Limb (tissue), 2 donors: ENCODE measurements around the gene MACROD2.
"Not testable (repeated sequence)": the region's sequence is repeated elsewhere in the genome, so short reads cannot be mapped to it uniquely, and the experiment has no call there.

Experiments
- DNase-seq, 2 donors: peaks; one replicate each; pipeline ENCODE4 v3.0.0-alpha.2; 2016; ENCODE audit errors: extremely low spot score in 2 of 2

The MACROD2 gene

GRCh38 chr20:15076785-15077184 is 1081.5 kb downstream of the MACROD2 start:
- DNase-seq: no peak

DNA sequence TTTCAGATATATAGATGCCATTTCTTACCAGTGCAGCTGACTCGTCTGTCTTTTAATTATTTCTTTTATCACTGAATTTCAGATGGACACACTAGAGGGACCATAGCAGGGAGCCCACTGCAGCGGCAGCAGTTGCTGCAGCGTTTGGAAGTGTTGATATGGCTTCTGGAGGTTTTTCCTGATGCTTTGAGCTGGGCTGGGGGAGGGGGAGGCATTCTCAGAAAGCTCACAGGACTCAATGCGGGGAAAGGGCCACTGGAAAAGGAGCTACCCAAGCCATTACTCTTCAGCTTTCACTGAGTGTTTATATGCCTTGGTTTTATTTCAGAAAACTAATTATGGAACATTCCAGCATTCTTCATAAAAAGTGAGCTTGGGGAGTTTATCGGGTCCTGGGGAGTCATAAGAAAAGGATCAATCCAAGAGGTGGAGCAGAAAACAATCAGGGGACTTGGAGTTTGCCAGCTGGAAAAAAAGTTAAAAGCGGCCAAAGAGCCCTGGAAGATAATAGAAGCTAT is 1082.5 kb downstream of the MACROD2 start:
- no peak for DNase-seq

GRCh38 chr20:15079594-15080340 is 1084.5 kb downstream of the MACROD2 start:
- no peak for DNase-seq

DNA sequence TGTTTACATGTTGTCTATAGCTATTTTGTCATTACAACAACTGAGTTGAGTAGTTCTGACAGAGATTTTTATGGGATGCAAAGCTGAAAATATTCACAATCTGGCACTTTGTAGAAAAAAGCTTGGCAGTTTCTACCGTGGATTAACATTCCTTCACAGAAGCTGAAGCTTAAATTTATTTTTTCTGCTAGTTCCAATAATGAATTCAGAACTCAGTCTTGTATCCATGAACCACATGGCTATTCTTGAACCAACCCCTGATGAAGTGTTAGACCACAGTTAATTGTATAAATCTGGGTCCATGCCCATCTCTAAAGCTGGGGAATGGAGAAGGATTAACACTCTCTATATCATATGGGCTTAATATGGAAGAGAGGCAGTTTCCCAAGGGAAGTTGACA is 1085.9 kb downstream of the MACROD2 start:
- peak in 1 of 2 donors; percentile 70 for DNase-seq

- no peak for DNase-seq
Observed at GRCh38 chr20:15091421-15092037, 1096.2 kb downstream of the MACROD2 start.

GRCh38 chr20:15098351-15098750 is 1103.0 kb downstream of the MACROD2 start:
- no peak for DNase-seq

- DNase-seq: no peak
Observed at GRCh38 chr20:15099130-15099529, 1103.8 kb downstream of the MACROD2 start.

GRCh38 chr20:15100506-15101160 is 1105.3 kb downstream of the MACROD2 start:
- DNase-seq: no peak

DNA sequence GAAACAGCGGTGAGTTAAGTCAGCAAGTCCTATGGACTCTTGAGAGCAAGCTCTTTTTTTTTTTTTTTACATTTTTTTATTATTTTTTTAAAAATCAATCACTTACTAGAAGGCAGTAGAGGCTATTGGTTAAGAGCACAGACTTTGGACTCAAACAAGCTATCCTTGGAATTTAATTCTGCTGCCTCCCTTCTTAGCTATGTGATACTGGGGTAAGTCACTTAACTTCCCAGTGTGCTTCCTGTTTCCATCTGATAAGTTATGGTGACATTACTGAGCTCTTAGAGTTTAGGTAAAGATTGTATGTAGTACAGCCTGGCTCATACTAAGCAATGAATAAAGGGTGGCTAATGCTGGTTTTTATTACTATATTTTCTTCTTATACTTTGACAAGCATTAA is 1112.6 kb downstream of the MACROD2 start:
- no peak for DNase-seq

GRCh38 chr20:15109494-15109893 is 1114.2 kb downstream of the MACROD2 start:
- DNase-seq: no peak

GRCh38 chr20:15111654-15112053 is 1116.3 kb downstream of the MACROD2 start:
- DNase-seq: no peak

- DNase-seq: no peak
Observed at GRCh38 chr20:15113144-15113773, 1117.9 kb downstream of the MACROD2 start.

DNA sequence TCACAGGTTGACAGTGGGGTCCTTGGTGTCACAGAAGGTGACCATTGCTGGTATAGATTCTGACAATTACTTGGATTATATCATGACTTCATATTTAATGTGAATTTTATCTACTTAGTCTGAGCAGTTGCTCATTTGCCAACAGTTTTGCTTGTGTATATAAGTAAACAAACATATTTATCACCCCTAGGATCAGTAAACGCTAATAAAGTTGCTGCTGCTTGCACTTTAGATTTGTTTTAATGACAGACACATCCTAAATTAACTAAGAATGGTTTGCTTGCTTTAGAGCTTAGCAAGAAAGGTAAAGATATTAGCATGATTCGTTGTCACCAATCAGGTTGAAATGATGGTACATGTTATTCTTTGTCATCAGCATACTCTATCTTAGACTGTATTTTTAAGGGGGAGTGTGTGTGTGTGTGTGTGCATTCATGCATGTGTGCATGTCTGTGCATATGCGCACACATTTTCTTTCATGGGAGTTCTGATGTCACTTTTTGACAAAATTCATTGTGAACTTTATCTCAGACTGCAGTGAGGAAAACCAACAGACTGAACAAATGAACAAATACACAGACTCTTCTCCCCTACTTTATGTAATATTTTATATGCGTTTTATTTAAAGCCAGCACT is 1124.7 kb downstream of the MACROD2 start:
- DNase-seq: no peak

DNA sequence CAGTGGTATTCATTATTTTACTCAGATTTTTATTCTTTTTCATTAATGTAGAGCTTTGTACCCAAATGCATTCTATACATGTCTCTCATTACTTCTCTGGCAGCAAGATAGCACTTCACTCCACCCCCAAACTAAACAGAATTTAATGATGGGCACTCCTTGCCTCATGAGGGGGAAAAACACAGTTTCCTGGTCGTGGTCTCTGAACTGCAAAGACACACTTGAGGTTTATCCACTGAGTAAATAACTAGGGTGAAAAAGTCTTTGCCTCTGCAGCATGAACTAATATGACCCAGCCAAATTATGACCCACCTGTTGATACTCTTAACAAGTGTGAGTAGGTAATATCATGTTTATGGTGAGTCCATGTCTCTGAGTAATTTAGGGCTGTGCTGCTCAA is 1127.3 kb downstream of the MACROD2 start:
- DNase-seq: no peak

DNA sequence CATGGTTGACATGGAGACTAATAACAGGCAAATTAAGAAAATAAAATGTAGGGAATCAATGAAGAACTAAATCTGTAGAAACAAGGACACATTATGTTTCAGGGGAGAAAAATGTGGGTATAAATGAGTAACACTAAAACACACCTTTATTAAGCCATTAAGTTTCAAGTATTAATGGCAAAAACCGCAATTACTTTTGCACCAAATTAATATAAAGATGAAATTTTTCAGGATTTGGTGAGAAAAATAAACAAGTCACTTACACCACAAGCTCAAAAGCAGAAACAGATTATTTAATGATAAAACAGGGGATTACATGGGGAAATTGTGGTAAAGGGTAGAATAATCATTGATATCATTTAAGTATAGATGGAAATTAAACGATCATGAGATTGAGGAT is 1135.9 kb downstream of the MACROD2 start:
- no peak for DNase-seq

DNA sequence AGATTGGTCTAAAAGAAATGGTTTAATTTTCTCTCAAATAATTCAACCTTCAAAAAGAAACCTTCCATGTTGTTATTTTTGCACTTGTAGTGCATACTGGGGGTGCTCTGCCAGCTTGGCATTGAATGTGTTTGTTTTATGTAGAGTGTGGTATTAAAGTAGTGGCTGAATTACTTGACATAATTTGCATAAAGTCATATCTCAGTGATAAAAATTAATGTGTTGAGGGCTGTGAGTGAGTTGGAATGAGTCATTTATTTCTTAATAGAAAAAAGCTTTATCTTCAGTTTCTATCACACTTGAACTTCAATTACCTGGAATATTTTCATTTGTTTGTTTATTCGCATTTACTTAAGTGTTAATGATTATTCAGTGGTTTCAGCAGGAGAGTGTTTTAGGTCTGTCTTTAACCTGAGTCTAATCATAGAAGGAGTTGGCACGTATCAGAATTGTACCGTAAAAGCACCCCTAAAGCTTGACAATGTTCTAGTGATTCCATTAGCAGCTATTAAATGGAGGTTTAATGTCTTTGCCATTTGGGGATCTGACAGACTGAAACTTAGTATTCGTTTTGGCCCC is 1143.3 kb downstream of the MACROD2 start:
- no peak for DNase-seq

GRCh38 chr20:15139522-15139921 is 1144.2 kb downstream of the MACROD2 start:
- DNase-seq: no peak

GRCh38 chr20:15140286-15140685 is 1145.0 kb downstream of the MACROD2 start:
- DNase-seq: no peak

GRCh38 chr20:15140940-15141339 is 1145.6 kb downstream of the MACROD2 start:
- not testable (repeated sequence) for DNase-seq

- DNase-seq: no peak
Observed at GRCh38 chr20:15141861-15142260, 1146.5 kb downstream of the MACROD2 start.

DNA sequence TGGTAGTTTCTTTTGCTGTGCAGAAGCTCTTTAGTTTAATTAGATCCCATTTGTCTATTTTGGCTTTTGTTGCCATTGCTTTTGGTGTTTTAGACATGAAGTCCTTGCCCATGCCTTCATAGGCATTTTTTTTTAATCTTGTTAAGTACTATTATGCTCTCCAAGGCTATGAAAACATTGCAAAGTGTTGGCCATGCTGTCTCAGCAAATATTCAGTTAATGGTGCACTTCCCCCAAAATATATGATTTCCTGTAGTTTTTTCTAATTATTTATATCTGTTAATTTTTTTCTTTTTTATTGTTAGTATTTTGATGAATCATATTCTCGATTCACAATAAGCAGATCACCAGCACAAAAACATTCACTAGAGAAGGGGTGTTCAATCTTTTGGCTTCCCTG is 1148.2 kb downstream of the MACROD2 start:
- DNase-seq: no peak
